Activated T-cell treated with anti-CD3 and anti-CD28 coated beads for 4 hours (primary cell): ENCODE measurements around the gene VILL.

Experiments
- DNase-seq: peaks from one replicate; pipeline ENCODE4 v3.0.0-alpha.2; 2020

The VILL gene

DNA sequence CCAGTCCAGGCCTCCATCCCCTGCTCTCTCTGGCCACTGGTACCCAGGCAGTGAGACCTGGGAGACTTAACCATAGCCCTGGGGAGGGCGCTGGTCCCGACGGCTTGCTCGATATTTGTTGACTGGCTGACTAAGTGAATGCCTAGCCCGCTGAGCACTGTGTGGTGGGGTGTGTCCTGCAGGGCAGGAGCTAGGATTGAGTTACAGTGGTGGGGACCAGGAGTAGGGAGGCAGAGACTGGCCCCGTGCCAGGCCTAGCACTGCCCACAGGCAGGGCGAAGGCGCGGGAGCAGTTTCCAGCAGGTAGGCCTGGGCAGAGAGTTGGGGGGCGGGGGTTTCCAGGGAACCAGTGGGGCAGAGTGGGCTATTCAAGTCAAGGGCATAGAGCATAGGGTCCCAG is at the start of gene VILL:
Gene VILL (plus strand): TSS at position 260 of the 400 bp plus-strand sequence. CDS start 2,887 bp downstream, outside the sequence.
- no peak for DNase-seq

DNA sequence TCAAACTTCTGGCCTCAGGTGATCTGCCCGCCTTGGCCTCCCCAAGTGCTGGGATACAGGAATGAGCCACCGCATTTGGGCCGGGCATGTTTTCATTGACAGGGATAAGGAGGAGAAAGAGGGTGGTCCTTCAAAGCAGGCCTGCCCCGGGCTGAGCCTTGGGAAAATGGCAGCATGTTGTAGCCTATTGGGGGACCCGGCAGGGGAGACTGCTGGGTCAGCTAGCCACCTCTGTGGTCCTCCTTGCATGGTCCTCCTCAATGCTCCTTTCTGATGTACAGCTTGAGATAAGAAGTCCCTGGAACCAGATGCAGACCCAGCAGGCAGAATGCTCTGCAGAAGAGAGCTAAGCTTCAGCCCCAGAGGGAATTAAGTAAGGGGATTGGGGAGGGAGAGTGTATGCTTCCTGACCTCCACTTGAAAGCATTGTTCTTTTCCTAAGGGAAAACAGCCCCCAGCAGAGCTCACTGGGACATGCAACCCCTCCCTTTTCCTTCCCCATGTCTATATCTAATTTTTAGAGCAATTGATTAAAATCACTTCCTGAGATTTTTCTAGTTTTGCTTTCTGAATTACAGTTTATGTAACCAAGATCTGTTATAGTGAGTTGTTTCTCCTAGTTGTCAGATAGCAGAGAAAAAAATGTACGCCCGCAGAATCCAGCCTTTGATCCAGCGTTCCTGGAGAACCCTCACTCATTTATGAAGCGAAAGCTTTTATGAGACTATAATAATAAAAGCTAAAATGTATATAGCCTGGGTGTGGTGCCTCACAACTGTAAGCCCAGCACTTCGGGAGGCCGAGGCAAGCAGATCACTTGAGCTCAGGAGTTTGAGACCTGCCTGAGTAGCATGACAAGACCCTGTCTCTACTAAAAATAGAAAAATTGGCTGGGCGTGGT is 48.7 kb upstream of the VILL start:
- DNase-seq: no peak

DNA sequence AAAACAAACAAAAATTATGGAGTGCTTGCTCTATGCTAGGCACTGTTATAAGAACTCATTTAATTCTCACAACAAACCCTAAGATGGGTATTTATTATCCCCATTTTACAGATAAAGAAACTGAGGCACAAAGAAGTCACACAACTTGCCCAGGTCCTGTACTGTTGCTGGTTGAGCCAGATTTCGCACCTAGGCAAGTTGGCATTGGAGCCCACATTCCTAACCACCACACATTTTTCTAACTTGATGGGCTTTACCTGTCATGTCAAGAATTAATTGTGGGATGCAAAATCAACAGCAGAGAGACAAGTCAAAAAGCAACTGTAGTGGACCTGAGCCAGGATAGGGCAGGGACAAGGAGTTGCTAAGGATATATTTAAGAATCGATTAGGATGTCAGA is 47.9 kb upstream of the VILL start:
- DNase-seq: no peak

DNA sequence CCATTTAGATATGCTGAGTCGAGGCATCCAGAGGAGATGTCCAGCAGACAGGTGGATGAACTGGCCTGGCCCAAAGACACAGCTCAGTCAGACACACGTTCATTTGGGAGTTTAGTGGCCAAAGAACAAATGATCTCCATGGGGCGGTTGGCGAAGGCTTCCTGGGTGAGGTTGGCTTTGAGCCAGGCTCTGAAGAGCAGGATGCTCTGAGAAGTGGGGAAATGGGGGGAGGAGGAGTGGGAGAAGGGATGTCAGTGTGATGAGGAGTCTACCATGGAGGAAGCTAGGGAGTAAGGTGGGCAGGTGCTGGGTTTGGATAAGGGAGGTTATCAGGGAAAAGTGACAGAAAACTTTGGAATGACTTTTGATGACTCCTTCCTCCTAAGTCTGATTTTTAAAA is 47.5 kb upstream of the VILL start:
- DNase-seq: no peak

DNA sequence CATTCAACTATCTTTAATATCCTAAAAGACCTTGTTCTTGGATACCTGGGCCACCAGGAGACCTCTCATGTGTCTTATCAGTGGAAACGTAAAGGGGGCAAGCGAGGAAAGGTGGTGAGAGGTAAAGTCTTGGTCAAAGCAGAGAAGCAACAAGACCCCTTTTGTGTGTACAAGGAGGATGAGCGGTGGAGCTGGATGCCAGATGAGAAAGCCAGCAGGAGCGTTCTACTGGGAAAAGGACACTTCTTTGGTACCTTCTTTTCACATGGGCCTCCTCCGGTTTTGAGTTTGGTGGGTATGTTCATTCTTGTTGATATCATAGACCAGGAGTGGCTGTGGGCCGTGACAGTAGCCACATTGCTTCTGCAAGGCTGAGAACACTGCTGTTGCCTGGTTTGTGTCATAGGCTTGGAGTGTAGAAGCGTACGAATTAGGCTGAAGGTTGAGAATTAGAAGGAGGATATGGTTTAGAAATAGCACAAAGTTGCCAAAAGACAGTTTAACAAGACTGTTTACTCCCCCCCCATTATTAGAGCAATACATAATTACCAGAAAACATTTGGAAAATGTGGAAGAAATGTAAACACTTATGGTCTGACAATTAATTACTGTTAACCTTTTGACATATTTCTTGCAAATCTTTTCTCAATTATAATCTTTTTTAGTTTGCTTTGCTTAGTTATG is 46.8 kb upstream of the VILL start:
- no peak for DNase-seq

DNA sequence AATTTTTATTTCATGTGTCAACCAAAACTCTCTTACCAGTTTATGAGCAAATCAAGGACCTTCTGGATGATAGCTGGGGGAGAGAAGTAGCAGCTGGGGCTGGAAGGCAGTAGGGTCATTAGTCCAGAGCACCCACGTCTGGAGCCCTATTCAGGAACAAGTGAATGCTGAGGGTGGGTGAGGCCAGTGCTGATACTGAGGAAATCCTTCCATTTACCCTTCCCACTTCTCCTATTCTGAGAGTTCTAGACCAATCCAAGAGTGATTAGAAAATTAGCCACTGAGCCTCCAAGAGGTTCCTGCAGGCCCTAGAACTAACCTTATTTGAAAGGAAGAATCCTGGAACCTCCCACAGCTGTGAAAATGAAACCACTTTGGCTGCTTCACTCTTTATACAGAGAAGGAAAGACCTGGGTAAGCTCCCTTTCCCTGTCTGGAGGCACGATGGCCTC is 46.2 kb upstream of the VILL start:
- no peak for DNase-seq

DNA sequence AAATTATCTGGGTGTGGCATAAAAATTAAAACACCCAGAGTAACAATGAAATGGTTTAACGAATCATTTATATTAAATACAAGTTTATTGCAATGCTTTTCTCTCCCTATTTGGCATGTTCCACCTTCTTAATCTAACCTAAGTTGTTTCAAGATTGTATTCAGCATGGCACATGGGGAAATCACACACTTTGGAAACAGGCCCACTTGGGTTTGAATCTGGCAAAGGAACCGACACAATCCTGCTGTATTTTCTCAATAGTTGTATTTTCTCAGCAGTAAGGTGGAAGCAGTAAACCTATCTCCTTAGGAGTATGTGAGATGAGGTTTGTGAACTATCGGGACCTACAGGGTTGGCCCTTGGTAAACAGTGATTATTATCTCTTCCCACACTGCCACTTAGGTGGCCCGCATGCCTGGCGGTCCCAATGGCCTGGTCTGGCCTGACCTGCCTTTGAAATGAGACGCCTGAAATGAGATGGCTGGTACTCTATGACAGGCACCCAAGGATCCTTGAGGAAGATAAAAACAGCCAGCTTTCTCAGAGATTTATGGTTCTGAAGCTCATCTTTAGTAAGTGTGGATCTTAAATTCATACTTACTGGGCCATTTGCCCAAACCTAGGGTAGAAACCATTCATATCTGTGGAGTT is 45.3 kb upstream of the VILL start:
- DNase-seq: no peak

DNA sequence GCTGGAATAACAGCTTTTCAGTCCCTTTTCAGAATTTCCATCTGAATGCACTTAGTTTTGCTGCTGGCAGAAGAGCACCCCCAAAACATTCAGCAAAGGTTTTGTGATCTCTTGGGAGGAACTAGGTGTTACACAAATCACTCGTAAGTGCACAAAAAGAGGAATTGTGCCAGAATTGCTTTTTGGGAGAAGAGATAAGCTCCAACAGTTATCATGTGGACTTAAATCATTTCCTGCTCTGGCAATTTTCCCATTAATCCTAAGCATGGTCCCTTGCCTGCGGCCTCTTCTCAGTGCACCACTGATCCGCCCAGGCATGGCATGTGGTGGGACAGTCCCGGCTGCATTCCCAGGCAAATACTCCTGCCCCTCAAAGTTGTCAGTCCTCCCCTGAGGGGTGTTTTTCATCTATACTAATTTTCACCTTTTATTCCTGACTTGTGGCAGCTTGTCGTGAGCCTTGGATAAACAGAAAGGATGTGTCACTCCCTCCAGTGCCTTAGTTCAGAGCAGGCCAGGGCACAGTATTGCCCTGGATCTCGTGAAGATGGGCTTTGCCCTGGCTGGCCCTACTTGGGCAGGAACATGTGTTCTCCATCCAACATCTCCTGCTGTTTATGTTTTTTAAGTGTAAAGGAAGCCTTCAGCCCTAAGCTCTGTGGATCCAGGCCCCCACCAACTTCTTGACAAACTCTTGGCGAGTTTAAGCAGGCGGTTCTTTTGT is 44.6 kb upstream of the VILL start:
- no peak for DNase-seq

DNA sequence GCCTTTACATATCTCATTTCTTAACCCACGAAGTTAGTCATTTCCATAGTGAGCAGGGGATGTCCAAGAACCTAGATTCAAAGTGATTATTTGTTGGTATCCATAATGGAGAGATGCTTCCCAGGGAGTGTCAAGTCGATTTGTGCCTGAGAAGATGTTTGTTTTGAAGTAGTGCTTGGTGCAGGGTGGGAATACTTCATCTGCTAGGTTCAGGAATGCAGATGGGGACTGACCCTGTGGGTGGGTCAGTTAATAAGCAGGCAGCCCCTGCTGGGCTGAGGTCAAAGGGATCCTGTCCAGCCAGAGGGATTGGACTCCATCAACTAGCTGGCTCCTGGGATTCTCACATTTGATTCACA is 44.1 kb upstream of the VILL start:
- DNase-seq: no peak

DNA sequence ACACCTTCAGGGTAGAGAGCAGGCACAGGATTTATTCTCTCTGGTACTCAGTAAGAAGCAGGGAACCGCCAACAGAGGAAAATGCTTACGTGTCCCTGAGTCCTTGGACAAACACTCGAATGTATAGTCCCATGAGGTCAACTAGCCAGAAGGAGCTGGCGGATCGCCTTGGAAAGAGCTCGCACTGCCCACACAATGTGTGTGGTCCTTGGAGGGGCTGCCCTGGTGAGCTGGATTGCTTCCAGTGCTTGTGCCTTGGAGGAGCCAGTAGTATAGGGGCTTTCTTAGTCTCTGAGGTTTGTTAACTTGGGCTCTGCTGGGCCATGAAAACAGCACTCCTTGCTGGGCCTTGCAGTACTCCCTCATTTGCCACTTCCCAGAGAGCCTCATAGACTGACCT is 40.7 kb upstream of the VILL start:
- no peak for DNase-seq

DNA sequence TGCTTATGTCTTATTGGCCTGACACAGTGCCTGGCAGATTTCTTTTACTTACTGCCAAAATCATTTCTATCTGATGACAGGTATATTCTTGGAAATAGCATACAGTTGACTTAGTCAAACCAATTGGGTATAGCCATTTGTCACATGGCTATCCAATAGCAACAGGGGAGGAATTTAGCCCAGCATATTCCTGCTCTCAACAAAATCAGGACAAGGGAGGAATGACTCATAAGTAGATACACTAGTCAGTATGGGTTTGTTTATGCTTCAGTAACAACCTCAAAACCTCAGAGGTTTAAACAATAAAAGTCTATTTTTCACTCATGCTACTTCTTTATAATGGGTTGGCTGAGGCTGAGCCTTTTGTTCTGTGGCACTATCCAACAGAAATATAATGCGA is 38.0 kb upstream of the VILL start:
- no peak for DNase-seq

DNA sequence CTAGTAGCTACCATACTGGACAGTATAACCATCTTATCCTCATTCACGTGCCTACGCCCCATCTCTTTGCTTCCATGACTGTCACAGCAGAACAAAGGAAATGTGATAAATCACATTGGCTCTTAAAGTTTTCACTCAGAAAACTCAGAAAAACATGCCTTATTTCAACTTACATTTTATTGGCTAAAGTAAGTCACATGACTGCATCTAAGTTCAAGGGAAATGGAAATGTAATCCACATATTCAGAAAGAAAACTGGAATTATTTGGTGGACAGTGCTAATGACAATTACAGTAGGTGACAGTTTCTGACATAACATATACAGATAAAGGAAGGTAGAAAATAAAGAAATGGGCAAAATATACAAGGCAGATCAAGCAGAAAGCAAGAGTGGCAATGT is 37.4 kb upstream of the VILL start:
- DNase-seq: no peak

DNA sequence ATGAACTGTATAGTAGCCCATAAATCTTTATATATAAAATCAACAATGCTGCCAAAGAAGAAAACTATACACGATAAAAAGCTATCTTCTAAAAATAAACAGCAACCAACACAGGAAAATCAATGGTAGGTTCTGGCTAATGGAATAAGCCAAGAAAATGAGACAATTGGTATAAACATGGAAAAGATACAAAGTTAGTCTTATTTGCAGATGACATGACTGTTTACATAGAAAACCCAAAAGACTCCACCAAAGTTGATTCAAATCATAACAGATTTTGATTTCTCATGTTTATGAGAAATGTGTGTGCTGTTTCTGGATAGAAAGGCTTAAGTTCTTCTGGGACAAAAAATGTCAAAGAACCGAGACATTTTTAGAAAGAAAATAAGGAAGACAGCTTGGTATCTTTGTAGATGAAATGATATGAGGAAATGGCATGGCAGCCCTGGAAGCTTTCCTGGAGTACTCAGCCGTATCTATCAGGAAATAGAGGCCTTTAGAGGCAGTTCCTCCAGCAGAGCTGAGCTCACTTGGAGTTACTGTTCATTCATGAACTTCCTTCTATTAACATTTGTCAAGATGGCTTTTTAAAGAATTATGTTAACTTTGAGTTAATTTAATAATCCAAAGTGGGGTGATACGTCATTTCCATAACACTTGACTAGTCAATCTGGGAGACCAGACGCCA is 36.7 kb upstream of the VILL start:
- DNase-seq: no peak

DNA sequence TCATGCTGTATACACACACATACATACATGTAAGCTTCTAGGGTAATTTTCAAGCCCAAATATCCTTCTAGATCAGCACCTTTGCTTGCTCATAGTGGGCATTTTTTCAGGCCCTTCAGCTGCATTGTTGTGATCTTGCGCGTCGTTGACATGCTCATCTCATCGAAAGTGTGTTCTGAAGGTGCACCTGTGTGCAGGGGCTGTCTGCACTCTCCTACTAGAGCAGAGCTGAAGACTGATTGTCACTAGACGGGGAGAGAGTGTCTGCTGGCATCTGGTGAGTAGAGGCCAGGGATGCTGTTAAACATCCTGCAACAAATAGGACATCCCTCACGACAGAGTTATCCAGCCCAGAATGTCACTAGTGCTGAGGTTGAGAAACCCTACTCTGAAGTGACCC is 35.7 kb upstream of the VILL start:
- DNase-seq: no peak

DNA sequence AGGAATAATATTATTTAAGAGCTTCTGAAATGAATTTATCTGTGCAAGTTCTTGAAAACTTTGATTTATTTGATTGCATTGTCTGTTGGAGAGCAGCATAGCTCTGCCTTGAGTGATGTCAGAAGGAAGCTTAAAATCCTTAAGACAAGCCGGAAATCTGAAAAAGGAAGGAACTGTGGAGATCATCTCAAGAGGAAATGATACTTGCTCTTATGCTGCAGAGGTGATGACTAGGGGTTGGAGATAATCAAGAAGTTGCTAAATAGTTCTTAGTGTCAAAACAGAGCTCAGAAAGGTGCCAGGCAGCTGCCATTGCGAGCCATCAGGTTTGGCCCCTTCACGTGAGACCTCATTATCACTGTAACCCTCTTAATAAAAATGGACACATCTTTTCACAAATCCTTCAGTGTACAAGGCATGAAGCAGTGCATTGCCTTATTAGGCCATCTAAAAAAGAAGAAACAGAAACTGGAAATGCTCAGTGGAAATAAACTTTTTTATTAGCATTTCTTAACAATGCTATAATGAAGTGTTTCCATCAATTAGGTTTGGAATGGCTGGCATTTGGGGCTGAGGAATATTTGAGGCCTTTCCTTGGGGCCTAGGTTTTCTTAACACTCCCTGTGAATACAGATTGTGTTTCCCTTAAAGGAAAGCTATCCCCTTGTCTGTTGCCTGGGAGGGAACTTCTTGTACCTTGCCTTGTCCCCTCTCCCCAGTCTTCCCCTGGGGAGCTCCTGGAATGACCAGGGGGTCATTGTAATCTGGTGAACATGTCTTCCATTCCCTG is 34.5 kb upstream of the VILL start:
- DNase-seq: no peak

DNA sequence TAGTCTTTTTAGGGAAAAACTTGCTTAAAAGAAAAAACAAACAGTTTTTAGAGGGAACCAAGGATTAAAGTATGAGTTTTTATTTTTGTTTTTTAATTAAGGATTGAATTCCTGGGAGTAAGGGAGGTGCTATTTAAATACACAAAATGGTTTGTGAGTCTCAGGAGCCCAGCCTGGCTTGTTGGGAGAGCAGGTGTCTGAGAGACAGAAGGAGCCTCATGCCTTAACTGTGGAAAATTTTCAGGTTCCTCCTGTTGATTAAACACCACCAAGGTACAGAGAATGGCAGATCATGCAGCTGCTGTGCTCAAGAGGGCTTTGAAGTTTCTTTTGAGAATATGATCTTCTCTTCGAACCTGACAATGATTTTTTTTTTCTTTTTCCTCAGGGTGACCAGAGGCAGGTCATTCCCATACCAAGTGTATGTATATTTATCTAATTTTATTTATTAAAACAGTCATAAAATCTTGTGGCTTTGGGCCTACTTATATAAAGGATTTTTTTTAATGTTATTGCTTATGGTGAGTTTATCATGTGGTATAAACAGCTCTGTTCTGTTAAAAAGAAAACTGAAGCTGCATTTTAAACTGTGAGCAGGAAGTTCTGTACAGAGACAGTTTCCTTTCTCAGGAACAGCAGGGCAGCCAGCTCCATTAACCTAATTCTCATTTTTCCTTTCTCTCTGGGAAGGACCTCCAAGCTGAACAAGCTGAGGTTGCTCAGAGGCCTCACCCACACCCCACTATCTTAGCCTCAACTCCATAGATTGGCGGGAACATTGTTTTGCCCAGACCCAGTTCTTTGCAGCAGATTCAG is 33.7 kb upstream of the VILL start:
- DNase-seq: no peak

DNA sequence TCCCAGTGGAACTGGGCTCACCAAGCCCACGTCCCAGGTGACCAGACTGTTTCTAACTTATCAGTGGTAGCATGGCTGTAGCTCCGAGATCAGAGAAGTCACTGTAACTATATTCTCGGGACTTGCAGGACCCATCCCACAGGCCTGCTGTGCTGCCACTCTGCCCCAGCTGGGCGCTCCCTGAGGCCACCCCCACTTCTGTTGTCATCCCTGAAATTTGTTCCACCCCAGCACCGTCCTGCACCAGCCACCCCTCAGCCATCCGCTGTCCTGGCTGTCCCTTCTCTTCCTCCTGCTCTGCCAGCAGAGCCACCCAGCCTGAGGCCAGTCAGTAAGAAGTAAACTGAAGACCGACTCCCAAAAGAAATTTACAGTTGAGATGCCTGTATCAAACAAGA is 33.0 kb upstream of the VILL start:
- DNase-seq: no peak

DNA sequence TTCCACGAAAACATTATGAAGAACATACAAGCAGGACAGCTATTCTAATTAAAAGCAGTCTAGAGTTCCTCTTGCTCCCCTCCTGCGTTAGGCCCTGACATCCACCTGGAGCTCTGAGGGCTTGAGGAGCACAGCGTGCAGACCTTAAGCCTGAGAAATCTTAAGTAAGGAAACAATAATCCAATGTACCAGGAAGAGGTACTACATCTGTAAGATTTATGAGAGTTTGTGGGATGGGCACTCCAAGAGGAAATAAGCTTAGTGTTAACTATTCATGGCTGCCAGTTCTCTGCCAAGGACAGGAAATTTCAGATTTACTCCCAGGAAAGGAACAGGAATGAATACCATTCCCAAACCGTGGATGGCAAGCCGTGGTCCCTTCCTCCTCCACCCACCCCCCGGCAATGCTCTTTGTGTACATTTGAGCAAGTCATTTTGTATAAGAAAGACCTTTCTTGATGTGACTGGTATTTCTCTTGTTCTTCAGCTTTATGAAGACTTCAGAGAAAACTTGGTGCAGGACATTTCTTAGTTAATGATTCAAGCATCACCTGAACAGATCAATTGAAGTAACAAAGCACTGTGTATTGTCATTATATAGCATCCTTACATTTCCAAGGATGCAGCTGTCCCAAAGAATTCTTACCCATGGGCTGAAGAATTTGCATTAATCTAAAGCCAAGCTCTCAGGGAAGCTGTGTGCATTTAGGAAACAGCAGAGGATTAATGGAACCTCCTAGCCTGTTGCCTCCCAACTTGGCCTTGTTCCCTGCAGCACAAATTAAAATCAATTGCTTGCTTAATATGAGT is 28.8 kb upstream of the VILL start:
- no peak for DNase-seq

DNA sequence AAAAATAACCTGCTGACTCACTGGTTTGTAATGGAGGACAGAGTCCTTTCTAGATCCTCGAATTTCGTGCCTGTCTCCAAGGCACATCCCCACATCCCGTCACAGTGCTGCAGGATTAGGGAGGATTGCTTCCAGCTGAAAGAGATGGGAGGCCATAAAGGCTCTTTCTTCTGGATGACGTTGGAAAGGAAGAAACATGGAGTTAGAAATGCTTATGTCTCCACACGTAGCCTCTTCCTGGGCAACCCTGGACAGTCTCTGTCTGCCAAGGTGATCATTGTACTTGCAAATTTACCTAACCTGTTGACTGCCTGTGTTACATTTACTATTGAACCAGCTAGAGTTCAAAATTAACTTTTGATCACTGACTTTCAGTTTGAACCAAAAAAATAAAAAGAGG is 27.6 kb upstream of the VILL start:
- no peak for DNase-seq

DNA sequence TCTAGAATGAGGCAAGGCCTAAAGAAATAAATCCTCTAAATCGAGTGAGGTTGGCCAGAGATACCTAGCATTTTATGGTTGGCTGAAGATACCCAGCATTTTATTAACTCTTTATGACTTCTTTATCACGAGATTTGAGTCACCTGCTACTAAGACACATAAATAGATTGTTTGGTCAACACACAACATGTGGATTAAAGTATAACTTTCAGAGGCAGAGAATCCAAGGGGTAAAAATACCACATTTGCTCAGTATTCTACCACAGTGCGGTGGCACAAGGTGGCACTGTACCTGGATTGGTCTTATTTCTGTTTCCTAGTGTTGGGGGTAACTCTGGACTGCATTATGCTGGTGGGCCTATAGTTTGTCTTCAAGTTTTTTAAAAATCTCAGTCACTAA is 27.0 kb upstream of the VILL start:
- DNase-seq: no peak
